Body of pancreas (tissue), 4 donors: ENCODE measurements around the gene ABL1.

ENCODE experiments used
- POLR2A ChIP-seq, 3 donors: fragments of 450-650 bp; IDR thresholded peaks; one replicate each; pipeline ENCODE4 v1.6.1; 2016; ENCODE audit warnings: antibody characterized with exemption in 3 of 3, mild to moderate bottlenecking in 2 of 3
- TF ChIP-seq, protein P1 (sequence below), 7 experiments: fragments of 450-650 bp in 4 of 7; fragments of 200-600 bp in 3 of 7; sonication (generic) in 3 of 7; IDR thresholded peaks; one replicate each; pipeline ENCODE4 v1.5.1; 2016 to 2019; ENCODE audit warnings: antibody characterized with exemption in 7 of 7

DNA sequence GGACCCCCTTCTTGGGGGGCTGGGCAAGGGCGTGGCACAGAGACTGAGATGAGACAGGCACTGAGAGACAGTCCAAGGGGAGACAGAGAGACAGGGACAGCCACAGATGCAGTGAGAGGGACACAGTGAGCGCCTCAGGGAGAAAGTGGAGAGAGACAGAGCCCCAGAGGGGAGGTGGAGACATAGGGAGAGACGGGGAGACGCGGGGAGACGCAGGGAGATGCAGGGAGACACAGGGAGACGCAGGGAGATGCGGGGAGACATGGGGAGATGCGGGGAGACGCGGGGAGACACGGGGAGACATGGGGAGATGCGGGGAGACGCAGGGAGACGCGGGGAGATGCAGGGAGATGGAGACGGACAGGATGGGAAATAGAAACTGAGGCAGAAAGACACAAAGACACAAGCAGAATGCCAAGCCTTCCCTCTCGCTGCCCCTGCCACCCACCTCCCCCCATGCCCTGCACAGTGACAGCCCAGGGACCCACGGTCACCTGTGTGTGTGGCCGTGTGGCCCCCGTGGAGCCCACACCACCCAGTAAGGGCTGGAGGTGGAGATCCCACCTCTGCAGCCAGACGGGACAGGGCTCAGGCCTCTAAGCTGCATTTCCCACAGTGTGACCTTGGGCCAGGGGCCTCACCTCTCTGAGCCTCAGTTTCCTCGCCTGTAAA, 95.2 kb downstream of the ABL1 start:
- TF ChIP-seq POLR2A (IDR thresholded peaks at IDR 0.05): no peak
- TF ChIP-seq, protein P1, sequence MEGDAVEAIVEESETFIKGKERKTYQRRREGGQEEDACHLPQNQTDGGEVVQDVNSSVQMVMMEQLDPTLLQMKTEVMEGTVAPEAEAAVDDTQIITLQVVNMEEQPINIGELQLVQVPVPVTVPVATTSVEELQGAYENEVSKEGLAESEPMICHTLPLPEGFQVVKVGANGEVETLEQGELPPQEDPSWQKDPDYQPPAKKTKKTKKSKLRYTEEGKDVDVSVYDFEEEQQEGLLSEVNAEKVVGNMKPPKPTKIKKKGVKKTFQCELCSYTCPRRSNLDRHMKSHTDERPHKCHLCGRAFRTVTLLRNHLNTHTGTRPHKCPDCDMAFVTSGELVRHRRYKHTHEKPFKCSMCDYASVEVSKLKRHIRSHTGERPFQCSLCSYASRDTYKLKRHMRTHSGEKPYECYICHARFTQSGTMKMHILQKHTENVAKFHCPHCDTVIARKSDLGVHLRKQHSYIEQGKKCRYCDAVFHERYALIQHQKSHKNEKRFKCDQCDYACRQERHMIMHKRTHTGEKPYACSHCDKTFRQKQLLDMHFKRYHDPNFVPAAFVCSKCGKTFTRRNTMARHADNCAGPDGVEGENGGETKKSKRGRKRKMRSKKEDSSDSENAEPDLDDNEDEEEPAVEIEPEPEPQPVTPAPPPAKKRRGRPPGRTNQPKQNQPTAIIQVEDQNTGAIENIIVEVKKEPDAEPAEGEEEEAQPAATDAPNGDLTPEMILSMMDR (IDR thresholded peaks at IDR 0.05): no peak
